COLO829 (cell line): Measurements from ENCODE around the gene PLCB4.

ENCODE experiments used
- DNase-seq: peaks from one replicate; pipeline ENCODE4 v3.0.0; 2012; ENCODE audit warnings: low spot score

Gene PLCB4

DNA sequence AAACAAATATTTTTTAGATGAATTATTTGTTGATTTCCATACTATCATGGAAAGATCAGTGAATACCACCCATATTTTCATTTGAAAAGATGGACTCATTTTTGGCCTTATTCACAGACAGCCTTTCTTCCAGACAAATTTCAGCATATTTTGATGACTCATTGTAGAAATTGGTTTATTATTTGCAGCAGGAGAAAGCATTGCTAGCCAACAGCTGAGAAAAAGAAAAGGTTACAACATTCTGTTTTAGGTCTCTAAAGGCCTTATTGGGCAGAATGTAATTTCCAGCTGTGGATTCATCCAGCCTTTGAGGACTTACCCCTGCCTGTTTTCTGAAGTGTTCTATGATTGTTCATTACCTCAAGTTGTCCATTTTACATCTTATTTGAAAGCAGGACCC lies 201.9 kb downstream of the PLCB4 start:
- peak; percentile 24 for DNase-seq

DNA sequence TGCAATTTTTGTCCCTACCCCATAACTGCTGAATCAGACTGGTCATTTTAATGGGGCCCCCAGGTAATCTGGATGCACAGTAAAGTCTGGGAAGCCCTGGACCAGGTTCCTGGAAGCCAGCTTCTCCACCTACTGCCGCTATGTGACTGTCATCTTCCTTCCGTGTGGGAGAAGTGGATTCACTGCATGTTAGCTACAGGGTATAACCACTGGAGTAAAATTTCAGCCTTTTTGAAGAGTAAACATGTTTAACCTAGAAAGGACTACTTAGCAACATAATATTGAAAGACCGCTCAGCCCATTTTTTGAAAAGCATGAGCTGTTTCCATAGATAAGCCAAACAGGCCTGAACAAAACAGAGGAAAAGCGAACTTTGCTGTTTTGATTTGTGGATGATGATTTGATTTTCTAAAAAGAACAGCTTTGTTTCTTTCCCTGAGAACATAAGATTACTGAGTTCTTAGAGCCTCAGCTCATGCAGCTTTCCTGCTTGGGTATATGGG lies 208.1 kb downstream of the PLCB4 start:
- DNase-seq: no peak

DNA sequence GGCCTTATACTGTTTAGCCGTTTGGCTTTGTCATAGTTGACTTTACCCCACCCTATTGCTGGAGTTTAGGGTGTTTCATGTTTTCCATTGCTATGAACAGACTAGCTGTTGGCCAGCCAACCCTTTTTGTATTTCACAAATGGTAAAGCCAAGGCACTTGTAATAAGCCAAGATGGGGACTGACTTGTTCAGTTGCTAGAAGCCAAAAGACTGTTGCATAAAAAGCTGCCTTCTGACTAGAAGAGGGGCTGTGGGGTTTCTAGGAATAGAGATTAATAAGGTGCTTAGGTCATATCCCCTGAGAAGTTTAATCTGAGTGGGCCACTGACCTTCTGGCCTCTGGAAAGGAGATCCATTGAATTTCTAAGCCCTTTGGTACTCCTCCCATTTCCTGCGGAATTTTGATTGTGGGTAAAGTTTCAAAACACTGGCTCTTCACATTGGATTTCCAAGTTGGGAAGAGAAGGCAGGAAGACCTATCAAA lies 211.1 kb downstream of the PLCB4 start:
- peak; percentile 35 for DNase-seq

GRCh38 chr20:9280666-9281065 lies 211.8 kb downstream of the PLCB4 start:
- DNase-seq: no peak

DNA sequence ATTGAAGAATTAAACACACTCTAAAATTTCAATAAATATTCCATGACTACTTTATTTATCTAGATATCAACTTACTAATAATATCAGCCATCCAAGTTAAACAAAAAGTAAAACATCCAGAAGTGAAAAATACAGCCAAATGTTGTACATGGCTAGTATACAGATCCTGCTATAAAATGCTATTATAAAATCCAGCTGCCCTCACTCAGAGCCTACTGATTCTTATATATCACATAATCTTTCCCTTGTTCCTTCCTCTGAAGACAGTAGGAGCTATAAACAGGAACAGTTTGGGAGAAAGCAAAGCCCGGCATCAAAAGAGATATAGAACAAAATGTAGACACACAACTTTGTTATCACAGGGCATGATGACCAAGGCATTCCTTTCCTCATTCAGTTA lies 212.9 kb downstream of the PLCB4 start:
- DNase-seq: no peak

- no peak for DNase-seq
Observed at GRCh38 chr20:9285617-9286016, 216.7 kb downstream of the PLCB4 start.

DNA sequence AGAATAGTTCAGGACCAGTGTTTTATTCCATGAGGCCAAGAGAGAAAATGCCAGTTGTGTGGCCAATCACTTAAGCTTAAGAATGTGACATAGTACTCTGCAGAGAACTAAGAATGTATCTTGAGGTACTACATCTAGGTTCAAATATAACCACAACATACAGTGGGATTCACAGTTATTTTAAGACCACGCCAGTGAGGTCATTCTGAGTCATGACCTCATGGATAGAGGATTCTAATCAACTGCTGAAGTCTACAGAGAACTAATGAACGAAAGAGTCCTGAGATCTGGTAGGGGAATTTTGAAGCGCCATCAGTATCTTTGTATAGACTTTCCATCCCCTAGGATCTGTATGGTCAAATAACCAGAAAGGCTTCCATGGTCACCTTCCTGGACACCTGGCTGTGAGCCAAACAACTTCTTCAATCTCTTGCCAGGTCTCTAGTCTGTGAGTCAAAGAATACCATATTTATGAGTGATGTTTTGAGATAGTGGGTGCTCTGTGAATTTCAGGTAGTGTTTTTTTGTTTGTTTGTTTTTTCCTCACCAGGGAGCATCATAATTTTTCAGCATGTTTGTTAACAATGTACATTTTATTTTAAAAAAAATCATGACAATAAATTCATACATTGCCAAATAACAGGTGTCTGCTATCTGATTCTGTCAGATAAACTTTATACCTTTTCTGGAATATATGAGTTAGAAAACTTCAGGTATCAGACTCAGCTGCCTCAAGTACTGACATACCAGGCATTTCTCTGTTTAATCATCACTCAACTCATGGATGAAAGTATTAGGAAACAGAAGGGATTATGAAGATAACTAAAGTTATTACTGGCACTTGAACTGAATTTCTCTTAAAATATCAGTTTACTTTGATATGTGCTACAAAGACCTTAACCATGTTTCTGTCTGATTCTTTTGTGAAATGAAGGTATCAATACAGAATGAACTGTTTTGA lies 217.9 kb downstream of the PLCB4 start:
- DNase-seq: no peak

- no peak for DNase-seq
Observed at GRCh38 chr20:9287826-9288225, 218.9 kb downstream of the PLCB4 start.

DNA sequence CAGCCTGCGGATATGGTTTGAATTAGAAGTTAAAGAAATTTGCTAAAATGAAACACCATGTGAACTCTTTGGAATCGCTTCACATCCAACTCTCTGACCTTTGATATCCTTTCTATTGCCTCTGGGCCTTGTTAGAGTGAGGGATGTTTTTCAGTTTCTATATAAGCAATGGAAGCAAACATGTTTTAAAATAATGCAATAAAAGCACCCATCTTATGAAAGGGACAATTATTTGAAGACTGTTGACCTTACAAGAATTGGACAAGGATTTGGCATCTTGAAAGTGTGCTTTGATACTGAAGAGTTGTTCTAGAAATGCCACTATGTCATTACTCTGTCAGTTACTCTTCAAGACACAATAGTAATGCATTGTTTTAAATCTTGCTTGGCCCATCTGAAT lies 221.4 kb downstream of the PLCB4 start:
- peak; percentile 77 for DNase-seq

GRCh38 chr20:9293145-9293544 lies 224.3 kb downstream of the PLCB4 start:
- no peak for DNase-seq

GRCh38 chr20:9294041-9294440 lies 225.2 kb downstream of the PLCB4 start:
- DNase-seq: no peak

- DNase-seq: peak; percentile 49
Observed at GRCh38 chr20:9298906-9299305, 230.0 kb downstream of the PLCB4 start.

GRCh38 chr20:9300080-9300479 lies 231.2 kb downstream of the PLCB4 start:
- no peak for DNase-seq

DNA sequence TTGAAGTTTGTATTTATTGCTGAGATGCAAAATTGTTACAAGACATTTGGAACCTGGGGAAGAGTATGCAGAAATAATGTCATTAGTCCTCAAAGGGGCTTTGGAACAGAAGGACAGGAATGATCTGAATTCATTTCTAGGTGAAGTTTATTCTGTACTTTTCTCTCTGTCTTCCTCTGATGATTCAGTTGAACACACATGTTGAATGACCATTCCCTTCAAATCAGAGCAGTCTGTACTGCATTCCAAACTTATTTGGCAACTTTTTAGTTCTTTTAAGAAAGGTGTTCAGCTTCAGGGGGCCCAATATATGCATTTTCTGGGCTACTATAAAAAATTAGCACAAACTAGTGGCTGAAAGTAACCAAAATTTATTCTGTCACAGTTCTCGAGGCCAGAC lies 231.6 kb downstream of the PLCB4 start:
- no peak for DNase-seq

DNA sequence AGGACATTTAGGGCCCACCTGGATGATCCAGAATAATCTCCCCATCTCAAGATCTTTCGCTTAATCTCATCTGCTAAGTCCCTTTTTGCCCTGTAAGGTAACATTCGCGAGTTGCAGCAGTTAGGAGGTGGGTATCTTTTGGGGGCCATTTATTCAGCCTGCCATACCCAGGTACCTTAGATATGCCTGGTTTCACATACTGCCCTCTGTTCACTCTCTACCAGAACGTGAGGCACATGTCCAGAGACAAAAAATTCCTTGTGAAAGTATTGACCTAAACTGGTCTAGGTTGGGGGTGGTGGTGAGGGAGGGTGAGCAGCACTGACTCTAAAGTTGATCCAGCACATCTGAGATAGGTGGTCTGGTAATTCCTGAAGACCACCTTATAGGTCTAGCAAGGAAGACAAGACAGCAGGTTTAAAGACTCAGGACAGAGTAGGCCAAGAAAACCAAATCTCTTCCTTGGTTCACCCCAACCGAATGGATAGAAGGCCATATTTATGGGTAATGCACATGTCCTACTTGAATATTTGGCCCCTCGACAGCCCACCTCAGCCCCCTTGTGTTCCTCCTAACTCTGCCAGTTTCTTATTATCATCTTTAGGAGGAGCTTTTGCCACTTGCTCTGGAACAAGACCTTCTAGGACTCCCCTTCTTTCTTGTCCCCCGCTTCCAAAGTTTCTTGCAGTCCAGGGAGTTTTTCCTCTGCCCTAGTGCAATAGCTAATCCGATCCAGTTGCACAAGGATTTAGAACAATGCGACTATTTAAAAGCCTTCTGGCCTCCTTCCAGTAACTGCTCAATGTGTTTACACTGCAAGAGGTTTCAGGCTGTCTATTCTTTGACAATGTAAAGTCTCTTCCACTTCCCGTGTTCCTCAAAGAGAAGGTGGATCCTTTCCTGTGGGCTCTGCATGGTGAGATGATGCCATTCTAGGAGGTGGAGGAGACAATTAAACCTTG lies 232.5 kb downstream of the PLCB4 start:
- peak; percentile 95 for DNase-seq

- DNase-seq: no peak
Observed at GRCh38 chr20:9302091-9302462, 233.2 kb downstream of the PLCB4 start.

GRCh38 chr20:9306521-9306920 lies 237.6 kb downstream of the PLCB4 start:
- DNase-seq: no peak

DNA sequence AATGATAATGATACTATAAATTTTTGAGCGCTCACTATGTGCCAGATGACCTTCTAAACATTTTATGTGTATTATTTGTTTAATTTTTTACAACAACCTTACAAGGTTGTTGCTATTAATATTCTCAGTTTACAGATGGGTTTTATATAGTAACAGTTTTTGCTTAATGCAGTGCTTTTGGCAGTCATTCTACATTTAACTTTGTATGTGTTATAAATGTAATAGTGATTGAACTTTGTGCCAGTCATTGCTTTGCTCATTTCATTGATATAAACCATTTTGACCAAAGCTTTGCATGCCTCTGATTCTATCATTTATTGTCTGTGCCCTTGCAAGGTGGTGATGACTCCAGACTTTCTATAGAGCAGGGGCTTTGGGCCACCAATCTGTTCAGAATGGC lies 239.2 kb downstream of the PLCB4 start:
- DNase-seq: no peak

DNA sequence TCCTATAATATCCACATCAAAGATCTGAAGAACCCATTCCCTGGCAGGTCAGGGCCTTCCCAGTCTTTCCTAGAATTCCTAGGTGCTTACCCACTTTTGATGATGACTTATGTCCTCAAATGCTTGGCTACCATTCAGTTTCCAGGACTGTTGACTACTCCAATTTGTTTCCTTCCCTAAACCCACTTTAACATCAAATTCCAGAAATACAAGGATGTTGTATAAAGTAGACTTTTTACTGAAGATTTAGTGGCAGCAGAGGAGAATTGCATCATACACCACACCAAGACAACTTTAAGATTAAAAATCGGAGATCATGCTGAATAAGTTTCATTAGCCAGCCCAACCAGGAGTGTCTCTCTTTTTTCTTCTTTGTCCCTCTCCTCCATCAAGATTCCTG lies 242.2 kb downstream of the PLCB4 start:
- DNase-seq: no peak

GRCh38 chr20:9319687-9320384 lies 250.9 kb downstream of the PLCB4 start:
- DNase-seq: no peak

GRCh38 chr20:9321007-9321406 lies 252.1 kb downstream of the PLCB4 start:
- no peak for DNase-seq

DNA sequence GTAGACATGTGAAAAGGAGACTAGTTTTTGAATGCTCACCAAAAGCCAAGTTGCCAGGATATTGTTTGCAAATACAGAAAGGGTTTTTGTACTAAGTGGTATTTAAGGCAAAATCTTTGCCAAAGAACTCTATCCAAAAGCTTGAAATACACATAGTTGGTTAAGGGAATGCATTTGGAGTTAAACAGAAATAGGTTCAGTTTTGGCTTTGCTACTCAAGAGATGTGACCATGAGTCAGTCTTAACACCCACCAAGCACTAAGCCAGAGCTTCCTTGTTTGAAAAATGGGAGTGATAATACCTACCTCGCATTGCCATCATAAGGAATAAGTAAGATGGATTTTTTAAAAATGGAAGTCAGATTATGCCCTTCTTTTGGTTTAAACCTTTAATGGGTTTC lies 253.8 kb downstream of the PLCB4 start:
- no peak for DNase-seq
